Colon (tissue), 2 donors: ENCODE measurements around the gene ZNF423.

Source experiments
- FAIRE-seq: peaks from 2 replicates; lab custom pipeline; 2012; peaks lifted over from hg19 to GRCh38; lab: Jason Lieb, UNC
- donor health status: control.
- donor health status: control.

The ZNF423 gene

GRCh38 chr16:49750341-49751000, 105.4 kb downstream of the ZNF423 start:
- no peak for FAIRE-seq

- FAIRE-seq: no peak
Observed at GRCh38 chr16:49749816-49750215, 106.1 kb downstream of the ZNF423 start.

- no peak for FAIRE-seq
Observed at GRCh38 chr16:49748322-49748721, 107.6 kb downstream of the ZNF423 start.

- no peak for FAIRE-seq
Observed at GRCh38 chr16:49747654-49748053, 108.3 kb downstream of the ZNF423 start.

- FAIRE-seq: no peak
Observed at GRCh38 chr16:49746545-49746944, 109.4 kb downstream of the ZNF423 start.

GRCh38 chr16:49745311-49745747, 110.6 kb downstream of the ZNF423 start:
- FAIRE-seq: no peak

GRCh38 chr16:49744244-49745220, 111.4 kb downstream of the ZNF423 start:
- no peak for FAIRE-seq

GRCh38 chr16:49743658-49744057, 112.3 kb downstream of the ZNF423 start:
- FAIRE-seq: no peak

- no peak for FAIRE-seq
Observed at GRCh38 chr16:49743203-49743464, 112.8 kb downstream of the ZNF423 start.

GRCh38 chr16:49742428-49743202, 113.3 kb downstream of the ZNF423 start:
- FAIRE-seq: no peak

GRCh38 chr16:49740256-49740655, 115.7 kb downstream of the ZNF423 start:
- FAIRE-seq: no peak

- no peak for FAIRE-seq
Observed at GRCh38 chr16:49739381-49739780, 116.5 kb downstream of the ZNF423 start.

- no peak for FAIRE-seq
Observed at GRCh38 chr16:49738832-49739231, 117.1 kb downstream of the ZNF423 start.

GRCh38 chr16:49738001-49738400, 117.9 kb downstream of the ZNF423 start:
- FAIRE-seq: no peak

GRCh38 chr16:49737541-49737940, 118.4 kb downstream of the ZNF423 start:
- FAIRE-seq: no peak

GRCh38 chr16:49734331-49734730, 121.6 kb downstream of the ZNF423 start:
- no peak for FAIRE-seq

- no peak for FAIRE-seq
Observed at GRCh38 chr16:49733313-49734009, 122.5 kb downstream of the ZNF423 start.

- no peak for FAIRE-seq
Observed at GRCh38 chr16:49731911-49732310, 124.0 kb downstream of the ZNF423 start.

- no peak for FAIRE-seq
Observed at GRCh38 chr16:49730772-49731171, 125.1 kb downstream of the ZNF423 start.

- no peak for FAIRE-seq
Observed at GRCh38 chr16:49727611-49728010, 128.3 kb downstream of the ZNF423 start.

- FAIRE-seq: no peak
Observed at GRCh38 chr16:49726155-49726554, 129.8 kb downstream of the ZNF423 start.

GRCh38 chr16:49725651-49726050, 130.3 kb downstream of the ZNF423 start:
- no peak for FAIRE-seq
